VCaP (cell line): Measurements from ENCODE around the gene YEATS4.

Experiments
- H3K27ac ChIP-seq: fragments of 450-650 bp; 2 replicates; pipeline ENCODE4 v1.5.1; 2017
- CTCF ChIP-seq: fragments of 450-650 bp; conservative IDR thresholded peaks from 2 replicates; pipeline ENCODE4 v1.5.1; 2017; ENCODE audit warnings: mild to moderate bottlenecking, moderate library complexity

Gene YEATS4

GRCh38 chr12:69368171-69368570 is 8.6 kb downstream of the YEATS4 start:
- H3K27ac ChIP-seq: no peak overlapping the region
- TF ChIP-seq CTCF: no peak

- TF ChIP-seq CTCF: no peak
- no peak overlapping the region for H3K27ac ChIP-seq
Observed at GRCh38 chr12:69383074-69383473, 23.5 kb downstream of the YEATS4 start.

GRCh38 chr12:69385038-69385437 is 25.5 kb downstream of the YEATS4 start:
- no peak overlapping the region for H3K27ac ChIP-seq
- no peak for TF ChIP-seq CTCF

GRCh38 chr12:69386921-69387320 is 27.4 kb downstream of the YEATS4 start:
- no peak overlapping the region for H3K27ac ChIP-seq
- TF ChIP-seq CTCF: no peak

GRCh38 chr12:69388371-69388770 is 28.8 kb downstream of the YEATS4 start:
- TF ChIP-seq CTCF: peak; percentile 86

GRCh38 chr12:69389831-69390230 is 30.3 kb downstream of the YEATS4 start:
- no peak overlapping the region for H3K27ac ChIP-seq
- TF ChIP-seq CTCF: no peak

More at GRCh38 chr12:69388371-69388770, 28.8 kb downstream of the YEATS4 start:
- no peak overlapping the region for H3K27ac ChIP-seq

GRCh38 chr12:69392179-69392928 is 32.8 kb downstream of the YEATS4 start:
- TF ChIP-seq CTCF: no peak
- H3K27ac ChIP-seq: no peak overlapping the region
